CD4-positive, alpha-beta T cell treated with Interleukin-6 at 100 ng/mL for 8 hours (primary cell): ENCODE measurements around the gene PSPH.

Experiments used
- DNase-seq: peaks from one replicate; pipeline ENCODE4 v3.0.0-alpha.2; 2020; ENCODE audit warnings: mixed read lengths, low spot score

The PSPH gene

GRCh38 chr7:56003749-56004148 is 47.5 kb downstream of the PSPH start:
- no peak for DNase-seq

- DNase-seq = no peak
Observed at GRCh38 chr7:55996856-55997500, 54.3 kb downstream of the PSPH start.

DNA sequence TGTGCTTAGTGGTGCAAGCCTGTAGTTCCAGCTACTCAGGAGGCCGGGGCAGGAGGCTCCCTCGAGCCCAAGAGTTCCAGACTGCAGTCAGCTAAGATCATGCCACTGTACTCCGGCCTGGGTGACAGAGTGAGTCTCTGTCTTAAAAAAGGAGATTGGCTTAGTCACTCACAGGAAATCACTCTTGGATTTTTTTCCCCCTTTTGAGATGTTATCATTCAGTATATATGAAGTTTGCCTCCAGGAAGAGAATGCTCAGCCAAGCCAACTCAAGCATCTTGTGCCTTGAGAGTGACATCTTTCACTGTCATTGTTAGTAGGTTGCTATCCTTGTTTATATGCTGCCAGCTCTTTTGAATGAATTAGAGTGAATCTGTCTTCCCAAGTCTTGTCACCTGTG is 58.9 kb downstream of the PSPH start:
- DNase-seq = no peak

DNA sequence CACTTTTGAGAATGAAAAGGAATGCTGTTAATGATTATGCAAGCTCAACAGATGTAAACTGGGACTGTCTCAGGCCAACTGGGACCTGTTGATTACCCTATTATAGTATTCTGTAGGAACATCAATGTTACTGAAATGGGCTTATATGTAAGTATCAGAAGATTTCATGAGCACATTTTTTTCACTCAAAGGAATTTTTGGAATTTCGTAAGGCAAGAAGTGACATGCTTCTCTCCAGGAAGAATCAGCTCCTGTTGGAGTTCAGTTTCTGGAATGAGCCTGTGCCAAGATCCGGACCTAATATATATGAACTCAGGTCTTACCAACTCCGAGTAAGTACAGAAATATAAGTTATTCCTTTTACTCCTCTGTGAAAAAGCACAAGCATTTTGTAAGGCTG is 67.7 kb downstream of the PSPH start:
- DNase-seq = no peak

DNA sequence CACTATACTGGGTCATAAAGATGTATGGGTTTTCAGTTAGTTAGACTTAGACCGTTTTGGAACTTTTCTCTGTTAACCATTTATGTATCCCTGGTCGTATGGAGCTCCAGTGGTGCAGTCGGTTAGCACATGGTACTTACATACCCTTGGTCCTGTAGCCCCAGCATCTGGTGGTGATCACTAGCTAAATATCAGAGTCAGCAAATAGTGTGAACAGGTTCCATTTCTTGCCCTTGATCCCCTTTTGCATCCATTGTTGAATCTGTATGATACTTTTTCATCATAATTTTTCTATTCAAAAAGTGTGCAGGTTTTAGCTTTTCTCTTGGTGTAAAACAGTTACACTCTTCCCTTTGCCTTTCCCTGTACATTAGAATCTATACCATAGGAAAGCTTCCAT is 71.0 kb downstream of the PSPH start:
- no peak for DNase-seq

DNA sequence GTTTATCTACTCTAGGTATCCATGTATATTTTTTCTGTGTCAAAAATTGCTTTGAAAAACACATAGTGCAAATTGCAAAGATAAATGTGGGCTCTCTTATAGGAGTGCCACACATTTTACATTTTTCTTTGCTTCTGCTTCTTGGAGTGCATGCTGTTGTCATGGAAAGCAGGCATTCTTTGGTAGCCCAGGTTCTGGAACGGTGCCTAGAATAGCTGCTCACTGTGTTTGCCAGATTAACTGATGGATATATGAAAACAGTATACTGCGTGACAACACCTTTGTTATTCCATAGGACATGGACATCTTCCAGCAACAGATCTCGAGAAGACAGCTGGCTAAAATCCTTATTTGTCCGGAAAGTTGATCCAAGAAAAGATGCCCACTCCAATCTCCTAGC is 73.4 kb downstream of the PSPH start:
- no peak for DNase-seq

- DNase-seq = no peak
Observed at GRCh38 chr7:55975988-55976633, 75.1 kb downstream of the PSPH start.

GRCh38 chr7:55973747-55974250 is 77.4 kb downstream of the PSPH start:
- no peak for DNase-seq

DNA sequence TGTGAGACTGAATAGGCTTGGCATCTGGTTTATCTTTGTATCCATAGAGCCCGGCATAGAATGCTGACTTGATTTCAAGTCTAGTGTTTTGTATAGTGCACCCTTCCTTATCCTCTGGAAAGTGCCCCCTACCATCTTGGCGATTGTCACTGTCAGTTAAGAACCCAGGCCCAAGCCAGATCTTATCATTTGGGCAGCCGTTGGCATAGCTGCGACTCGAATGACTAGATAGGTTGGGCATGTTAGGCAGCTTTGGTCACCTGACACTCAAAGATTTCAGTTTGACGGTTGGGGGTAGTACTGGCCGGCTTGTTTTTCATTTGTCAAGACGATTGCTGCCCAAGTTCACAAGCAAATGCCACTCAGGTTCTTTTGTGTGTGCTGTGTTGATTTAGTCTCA is 80.3 kb downstream of the PSPH start:
- no peak for DNase-seq

GRCh38 chr7:55970561-55970960 is 80.7 kb downstream of the PSPH start:
- no peak for DNase-seq

DNA sequence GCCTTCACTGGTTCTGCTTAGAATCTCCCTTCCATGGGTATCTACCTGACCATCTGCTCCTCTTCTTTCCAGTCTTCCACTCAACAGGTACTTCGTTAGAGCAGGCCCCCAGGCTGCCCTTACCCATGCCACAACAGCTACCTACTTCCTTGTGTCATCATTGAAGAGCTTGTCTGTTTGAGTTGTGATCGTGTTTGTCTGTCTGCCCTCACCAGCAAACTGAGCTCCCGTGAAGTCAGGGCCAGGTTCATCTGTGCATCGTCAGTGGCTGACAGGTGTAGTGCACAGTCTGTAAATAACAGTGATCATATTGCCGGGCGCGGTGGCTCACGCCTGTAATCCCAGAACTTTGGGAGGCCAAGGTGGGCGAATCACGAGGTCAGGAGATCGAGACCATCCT is 81.9 kb downstream of the PSPH start:
- DNase-seq = no peak

DNA sequence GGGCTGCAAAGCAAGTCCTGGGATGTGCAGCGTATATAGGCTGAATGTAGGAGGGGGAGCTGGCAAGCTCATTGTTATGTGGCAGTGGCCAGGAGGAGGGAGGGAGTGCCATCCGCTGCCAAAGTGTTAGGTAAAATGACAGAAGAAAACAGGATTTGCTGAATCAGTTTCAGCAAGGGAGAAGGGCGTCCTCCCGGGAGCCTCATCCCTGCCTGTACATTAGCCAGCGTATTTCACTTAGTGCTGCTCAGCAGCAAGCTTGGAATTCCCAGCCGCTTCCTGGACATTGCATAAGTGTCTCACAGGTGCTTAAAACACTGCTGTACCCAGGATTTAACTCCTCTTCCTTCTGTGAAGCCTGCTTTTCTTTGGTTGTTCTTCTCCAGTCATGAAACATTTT is 84.4 kb downstream of the PSPH start:
- DNase-seq = no peak

DNA sequence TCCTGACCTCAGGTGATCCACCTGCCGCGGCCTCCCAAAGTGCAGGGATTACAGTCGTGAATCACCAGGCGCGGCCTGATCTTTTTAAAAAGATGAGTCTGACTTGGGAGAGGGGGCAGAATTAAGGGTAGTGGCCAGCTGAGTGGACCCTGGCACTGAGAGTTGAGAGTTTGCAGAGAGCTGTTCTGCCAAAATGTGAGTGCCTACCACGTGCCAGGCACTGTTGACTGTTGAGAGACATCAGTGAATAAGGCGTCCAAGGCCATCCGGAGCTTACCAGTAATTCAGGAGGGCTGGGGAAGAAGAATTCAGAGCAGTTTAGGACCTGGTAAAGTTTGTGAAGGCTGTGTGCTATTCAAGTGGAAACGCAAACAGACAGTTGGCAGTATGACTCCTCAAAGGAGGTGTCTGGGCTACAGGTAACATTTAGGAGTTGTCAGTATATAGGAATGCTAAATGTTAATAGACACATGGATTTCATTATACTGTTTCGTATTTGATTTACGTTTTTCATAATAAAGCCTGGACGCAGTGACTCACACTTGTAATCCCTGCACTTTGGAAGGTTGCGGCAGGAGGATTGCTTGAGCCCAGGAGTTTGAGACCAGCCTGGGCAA is 85.3 kb downstream of the PSPH start:
- no peak for DNase-seq

DNA sequence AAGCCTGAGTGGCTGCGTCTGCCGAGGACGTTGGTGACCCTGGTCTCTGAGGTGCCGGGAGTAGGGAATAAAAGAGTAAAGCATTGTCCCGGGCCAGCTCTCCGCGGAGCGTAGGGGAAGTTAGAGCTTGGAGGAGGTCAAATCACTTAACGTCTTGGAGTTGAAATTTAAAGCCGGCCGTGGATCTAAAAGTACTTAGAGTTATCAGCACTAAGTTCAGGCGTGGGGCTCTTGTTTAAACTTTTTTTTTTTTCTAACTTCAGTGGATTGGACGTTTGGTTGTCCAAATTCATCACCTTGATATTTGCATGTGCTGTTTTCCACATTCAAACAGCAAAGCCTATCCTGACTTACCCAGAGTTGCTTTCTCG is 86.2 kb downstream of the PSPH start:
- peak; percentile 7 for DNase-seq

GRCh38 chr7:55964261-55965099 is 86.8 kb downstream of the PSPH start, which contains the start of gene NIPSNAP2:
Gene NIPSNAP2 (plus strand): TSS chr7:55964585. CDS start chr7:55964610, 25 bp downstream.
- DNase-seq = peak; percentile 37

DNA sequence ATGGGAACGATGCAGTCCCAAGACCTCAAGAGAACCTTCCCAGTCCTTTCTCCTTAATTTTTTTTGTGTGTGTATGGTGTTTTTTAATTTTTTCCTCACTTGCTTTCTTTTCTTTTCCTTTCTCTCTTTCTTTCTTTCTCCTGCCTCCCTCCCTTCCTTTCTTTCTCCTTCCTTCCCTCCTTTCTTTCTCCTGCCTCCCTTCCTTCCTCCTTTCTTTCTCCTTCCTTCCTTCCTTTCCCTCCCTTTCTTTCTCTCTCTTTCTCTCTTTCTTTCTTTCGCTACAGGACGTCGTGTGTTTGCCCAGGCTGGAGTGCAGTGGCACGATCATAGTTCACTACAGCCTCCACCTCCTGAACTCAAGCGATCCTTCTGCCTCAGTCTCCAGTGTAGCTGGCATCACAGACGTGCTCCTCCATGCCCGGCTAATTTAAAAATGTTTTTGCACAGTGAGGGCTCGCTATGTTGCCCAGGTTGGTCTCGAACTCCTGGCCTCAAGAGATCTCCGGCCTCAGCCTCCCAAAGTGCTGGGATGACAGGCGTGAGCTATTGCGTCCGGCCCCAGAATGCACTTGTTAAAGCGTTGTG is 87.6 kb downstream of the PSPH start:
- no peak for DNase-seq

DNA sequence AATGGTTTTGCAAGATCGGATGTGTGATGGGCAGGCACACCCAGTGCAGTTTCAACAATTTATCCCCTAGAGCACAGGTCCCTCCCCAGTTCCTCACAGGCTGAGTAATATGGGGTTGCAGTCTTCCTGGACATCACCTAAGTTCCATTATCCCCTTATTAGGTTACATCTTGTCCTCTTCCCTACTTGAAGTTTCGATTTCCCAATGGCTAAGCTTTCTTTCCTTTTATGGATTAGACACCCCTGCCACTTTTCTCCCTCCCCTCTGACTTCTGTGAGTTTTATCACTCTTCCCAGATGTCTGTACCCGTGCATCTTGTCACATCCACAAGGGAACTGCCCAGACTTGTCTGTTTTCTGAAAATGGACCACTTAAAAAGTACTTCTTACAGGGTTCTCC is 89.2 kb downstream of the PSPH start:
- no peak for DNase-seq
